ENCODE measurements around the gene RNFT2. TPM values are rescaled to one million over a fixed set of nuclear protein-coding genes. Genes with fewer than 3 reads are reported as not detected.

RNFT2 gene
- total RNA-seq, 1 experiment from 2014 or later = 12.3 TPM

GRCh38 chr12:116779597-116779996 is 41.5 kb downstream of the RNFT2 start:
- DNase-seq (ENCODE audit: low read depth, low spot score) (no peak), ATAC-seq (no peak)
- no peaks in the 10 kb centered on the region for H3K9me3 ChIP-seq (ENCODE audit: control insufficient read depth, insufficient read depth, low read depth, low read length)
- ChIA-PET CTCF (no interaction called here), POLR2A (no interaction called here)
- BruUV-seq (replicated peaks) = no TSS peak
- in situ Hi-C loops (cut with HindIII; ENCODE audit: low pct_unique_long_range_greater_than_20kb, low sequenced_read_pairs) (no loop called here), intact Hi-C loops (cut with micrococcal nuclease; ENCODE audit: unreplicated experiment) (no loop called here)
- TF ChIP-seq POLR2AphosphoS5 (IDR thresholded peaks at IDR 0.05; ENCODE audit: low read depth, low read length) (no peak), TCF7L2 (IDR thresholded peaks at IDR 0.05; ENCODE audit: low read depth, low read length) (no peak)
- no peak overlapping the region for H3K4me3 ChIP-seq (ENCODE audit: low read depth in 2 of 2, low read length in 2 of 2)
- H3K36me3 ChIP-seq (ENCODE audit: control insufficient read depth, insufficient read depth, low read length) = no peaks in the 10 kb centered on the region
- H3K27me3 ChIP-seq (ENCODE audit: control insufficient read depth, insufficient read depth, low read length) = no peaks in the 10 kb centered on the region
- H3K27ac ChIP-seq (ENCODE audit: low read length) = no peak overlapping the region
- H3K4me1 ChIP-seq (ENCODE audit: control insufficient read depth, insufficient read depth, low read length) = no peaks in the 10 kb centered on the region

DNA sequence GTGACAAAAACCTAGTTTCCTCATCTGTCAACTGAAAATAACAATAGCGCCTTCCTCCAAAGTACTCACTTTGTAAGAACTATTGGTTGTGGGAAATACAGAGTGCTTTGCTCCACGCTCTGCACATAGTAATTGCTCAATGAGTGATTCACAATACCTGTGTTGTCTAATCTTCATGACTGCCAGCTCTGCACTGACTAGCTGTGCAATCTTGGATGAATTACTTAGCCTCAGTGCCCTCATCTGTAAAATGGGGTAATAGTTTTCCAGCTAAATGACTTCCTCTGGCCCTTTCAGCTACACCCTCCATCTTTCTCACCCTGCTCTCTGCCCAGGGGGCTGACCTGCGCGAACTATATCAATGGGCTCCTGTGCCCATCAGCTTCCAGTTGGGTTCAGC is 42.8 kb downstream of the RNFT2 start:
- no peak for ATAC-seq
- no peak for DNase-seq (ENCODE audit: low read depth, low spot score)
- CTCF ChIA-PET = interaction anchor here (0.7 kb wide), 1 partner anchor 150 kb away, joined by 3 read pairs; no protein-coding TSS in a partner anchor
- no TSS peak for BruUV-seq (replicated peaks)
- in situ Hi-C loops (cut with HindIII; ENCODE audit: low pct_unique_long_range_greater_than_20kb, low sequenced_read_pairs) (no loop called here), intact Hi-C loops (cut with micrococcal nuclease; ENCODE audit: unreplicated experiment) (no loop called here)
- Histone ChIP-seq H3K27ac (ENCODE audit: low read length) (no peak overlapping the region), H3K4me3 (ENCODE audit: low read depth in 2 of 2, low read length in 2 of 2) (no peak overlapping the region), H3K36me3 (ENCODE audit: control insufficient read depth, insufficient read depth, low read length) (no peaks in the 10 kb centered on the region), H3K4me1 (ENCODE audit: control insufficient read depth, insufficient read depth, low read length) (no peaks in the 10 kb centered on the region), H3K27me3 (ENCODE audit: control insufficient read depth, insufficient read depth, low read length) (no peaks in the 10 kb centered on the region), H3K9me3 (ENCODE audit: control insufficient read depth, insufficient read depth, low read depth, low read length) (no peaks in the 10 kb centered on the region)
- TF ChIP-seq REST (IDR thresholded peaks at IDR 0.05; ENCODE audit: insufficient read depth in 1 of 2, low read depth in 2 of 2, low read length in 1 of 2) (no peak), TCF7L2 (IDR thresholded peaks at IDR 0.05; ENCODE audit: low read depth, low read length) (no peak), POLR2AphosphoS5 (IDR thresholded peaks at IDR 0.05; ENCODE audit: low read depth, low read length) (no peak), SIN3A (IDR thresholded peaks at IDR 0.05; ENCODE audit: borderline replicate concordance, insufficient read depth, low read depth, low read length) (no peak)
- TF ChIP-seq, protein P1, sequence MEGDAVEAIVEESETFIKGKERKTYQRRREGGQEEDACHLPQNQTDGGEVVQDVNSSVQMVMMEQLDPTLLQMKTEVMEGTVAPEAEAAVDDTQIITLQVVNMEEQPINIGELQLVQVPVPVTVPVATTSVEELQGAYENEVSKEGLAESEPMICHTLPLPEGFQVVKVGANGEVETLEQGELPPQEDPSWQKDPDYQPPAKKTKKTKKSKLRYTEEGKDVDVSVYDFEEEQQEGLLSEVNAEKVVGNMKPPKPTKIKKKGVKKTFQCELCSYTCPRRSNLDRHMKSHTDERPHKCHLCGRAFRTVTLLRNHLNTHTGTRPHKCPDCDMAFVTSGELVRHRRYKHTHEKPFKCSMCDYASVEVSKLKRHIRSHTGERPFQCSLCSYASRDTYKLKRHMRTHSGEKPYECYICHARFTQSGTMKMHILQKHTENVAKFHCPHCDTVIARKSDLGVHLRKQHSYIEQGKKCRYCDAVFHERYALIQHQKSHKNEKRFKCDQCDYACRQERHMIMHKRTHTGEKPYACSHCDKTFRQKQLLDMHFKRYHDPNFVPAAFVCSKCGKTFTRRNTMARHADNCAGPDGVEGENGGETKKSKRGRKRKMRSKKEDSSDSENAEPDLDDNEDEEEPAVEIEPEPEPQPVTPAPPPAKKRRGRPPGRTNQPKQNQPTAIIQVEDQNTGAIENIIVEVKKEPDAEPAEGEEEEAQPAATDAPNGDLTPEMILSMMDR (IDR thresholded peaks at IDR 0.05) = no peak
- POLR2A ChIA-PET = no interaction called here

DNA sequence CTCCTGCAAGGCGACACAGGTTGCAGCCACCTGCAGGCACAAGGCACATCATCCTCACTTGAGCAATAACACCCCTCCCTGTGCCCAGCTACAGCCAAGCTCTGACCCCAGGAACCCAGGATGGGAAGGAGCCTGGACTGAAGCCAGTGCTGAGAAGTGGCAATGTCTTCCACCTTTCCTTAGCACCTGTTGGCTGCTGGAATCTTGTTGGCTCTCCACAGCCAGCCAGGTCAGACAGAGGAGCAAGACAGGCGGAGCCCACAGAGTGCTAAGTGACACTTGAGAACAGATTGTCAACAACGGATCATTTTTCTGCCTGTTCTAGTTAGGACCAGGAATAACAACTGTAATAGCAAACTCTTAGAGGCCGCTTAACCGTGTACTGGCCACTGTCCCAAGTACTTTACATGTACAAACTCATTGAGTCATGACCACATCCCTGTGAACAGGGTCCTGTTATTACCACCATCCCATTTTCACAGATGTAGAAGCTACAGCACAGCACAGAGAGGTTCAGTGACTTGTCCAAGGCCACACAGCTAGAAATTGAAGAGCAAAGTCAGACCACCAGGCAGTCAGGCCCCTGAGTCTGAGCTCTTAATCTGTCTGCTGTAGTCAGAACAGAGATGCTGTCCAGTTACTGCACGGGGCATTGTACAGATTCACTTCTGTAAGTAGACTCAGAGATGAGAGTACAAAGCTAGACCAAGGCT is 45.6 kb downstream of the RNFT2 start:
- in situ Hi-C loops (cut with HindIII; ENCODE audit: low pct_unique_long_range_greater_than_20kb, low sequenced_read_pairs) = no loop called here
- CTCF ChIA-PET = no interaction called here
- ATAC-seq = no peak

More for the DNA sequence above, 45.6 kb downstream of the RNFT2 start:
- Histone ChIP-seq H3K4me3 (ENCODE audit: low read depth in 2 of 2, low read length in 2 of 2) (no peak overlapping the region), H3K4me1 (ENCODE audit: control insufficient read depth, insufficient read depth, low read length) (no peaks in the 10 kb centered on the region), H3K9me3 (ENCODE audit: control insufficient read depth, insufficient read depth, low read depth, low read length) (no peaks in the 10 kb centered on the region), H3K27ac (ENCODE audit: low read length) (no peak overlapping the region), H3K27me3 (ENCODE audit: control insufficient read depth, insufficient read depth, low read length) (no peaks in the 10 kb centered on the region), H3K36me3 (ENCODE audit: control insufficient read depth, insufficient read depth, low read length) (no peaks in the 10 kb centered on the region)
- intact Hi-C loops (cut with micrococcal nuclease; ENCODE audit: unreplicated experiment) = no loop called here
- no peak for TF ChIP-seq POLR2AphosphoS5 (IDR thresholded peaks at IDR 0.05; ENCODE audit: low read depth, low read length)
- TF ChIP-seq, protein P1 (IDR thresholded peaks at IDR 0.05) = no peak
- no peak for TF ChIP-seq SIN3A (IDR thresholded peaks at IDR 0.05; ENCODE audit: borderline replicate concordance, insufficient read depth, low read depth, low read length)
- no peak for TF ChIP-seq TCF7L2 (IDR thresholded peaks at IDR 0.05; ENCODE audit: low read depth, low read length)
- TF ChIP-seq REST (IDR thresholded peaks at IDR 0.05; ENCODE audit: insufficient read depth in 1 of 2, low read depth in 2 of 2, low read length in 1 of 2) = no peak
- no TSS peak for BruUV-seq (replicated peaks)
- no peak for DNase-seq (ENCODE audit: low read depth, low spot score)
- POLR2A ChIA-PET = no interaction called here

All from Panc1 (cell line).